Neural cell (in vitro differentiated cells): ENCODE results near the gene TTC29. TPM values are rescaled to one million over a fixed set of nuclear protein-coding genes. Genes with fewer than 3 reads are reported as not detected.
A peak's percentile ranks its signal among the peaks of the same experiment; 100 is the strongest.

Experiments used
- H2AFZ ChIP-seq: fragments of 200-600, 300-800 bp; sonication (generic), shearing (Covaris generic); 2 replicates; pipeline ENCODE4 v1.6.0; 2014; ENCODE audit warnings: low read depth, mild to moderate bottlenecking, antibody characterized with exemption, low read length, moderate library complexity
- H3F3A ChIP-seq: fragments of 200-600 bp; shearing (Covaris generic); 2 replicates; pipeline ENCODE4 v1.6.1; 2016; ENCODE audit warnings: mild to moderate bottlenecking, moderate library complexity, mixed read lengths, antibody characterized with exemption, low read length; ENCODE audit not compliant: insufficient read depth, poor library complexity, severe bottlenecking
- H3K27ac ChIP-seq: fragments of 200-600, 300-800 bp; sonication (generic), shearing (Covaris generic); 2 replicates; pipeline ENCODE4 v1.5.1; 2014; ENCODE audit warnings: mild to moderate bottlenecking, low read length, moderate library complexity
- H3K27me3 ChIP-seq: fragments of 300-800, 200-600 bp; sonication (generic), shearing (Covaris generic); 2 replicates; pipeline ENCODE4 v1.6.0; 2014; ENCODE audit warnings: mild to moderate bottlenecking, low read depth, low read length, moderate library complexity; ENCODE audit not compliant: insufficient read depth
- H3K36me3 ChIP-seq: fragments of 300-800, 200-600 bp; sonication (generic), shearing (Covaris generic); 2 replicates; pipeline ENCODE4 v1.5.1; 2014; ENCODE audit warnings: mild to moderate bottlenecking, antibody characterized with exemption, low read length, moderate library complexity; ENCODE audit not compliant: insufficient read depth
- H3K4me2 ChIP-seq: fragments of 300-800, 200-600 bp; sonication (generic), shearing (Covaris generic); 2 replicates; pipeline ENCODE4 v1.6.0; 2014; ENCODE audit warnings: mild to moderate bottlenecking, low read length
- H3K4me3 ChIP-seq: fragments of 300-800, 200-600 bp; sonication (generic), shearing (Covaris generic); 2 replicates; pipeline ENCODE4 v1.5.1; 2014; ENCODE audit warnings: mild to moderate bottlenecking, low read length, moderate library complexity
- H3K79me2 ChIP-seq: fragments of 200-600 bp; shearing (Covaris generic); replicated peaks from 2 replicates; pipeline ENCODE4 v1.6.0; 2014; ENCODE audit warnings: mild to moderate bottlenecking, low read length, moderate library complexity; ENCODE audit not compliant: insufficient read depth
- H3K9ac ChIP-seq: fragments of 300-800, 200-600 bp; sonication (generic), shearing (Covaris generic); 2 replicates; pipeline ENCODE4 v1.6.1; 2016; ENCODE audit warnings: mild to moderate bottlenecking, low read length, mixed read lengths
- H3K9me2 ChIP-seq: fragments of 200-600 bp; shearing (Covaris generic); 2 replicates; pipeline ENCODE4 v1.6.1; 2016; ENCODE audit warnings: mild to moderate bottlenecking, low read length, mixed read lengths; ENCODE audit not compliant: insufficient read depth
- H3K9me3 ChIP-seq: fragments of 200-600, 300-800 bp; sonication (generic), shearing (Covaris generic); 2 replicates; pipeline ENCODE4 v1.6.1; 2016; ENCODE audit warnings: mild to moderate bottlenecking, mixed run types, low read length, moderate library complexity, mixed read lengths
- H4K20me1 ChIP-seq: fragments of 200-600 bp; shearing (Covaris generic); 2 replicates; pipeline ENCODE4 v1.6.1; 2016; ENCODE audit warnings: mild to moderate bottlenecking, mixed run types; ENCODE audit not compliant: insufficient read depth
- CTCF ChIP-seq: fragments of 450-650 bp; IDR thresholded peaks from 2 replicates; pipeline ENCODE4 v1.5.1; 2014; ENCODE audit warnings: antibody characterized with exemption, mild to moderate bottlenecking, moderate library complexity; ENCODE audit not compliant: poor library complexity, severe bottlenecking
- EP300 ChIP-seq: fragments of 450-650 bp; conservative IDR thresholded peaks from 2 replicates; pipeline ENCODE4 v1.6.1; 2014; ENCODE audit warnings: antibody characterized with exemption, mild to moderate bottlenecking, moderate library complexity; ENCODE audit not compliant: poor library complexity, severe bottlenecking
- EZH2 ChIP-seq: fragments of 200-600, 300-800 bp; shearing (Covaris generic), sonication (generic); IDR thresholded peaks from 2 replicates; pipeline ENCODE4 v1.6.1; 2014; ENCODE audit warnings: antibody characterized with exemption, low read length, borderline replicate concordance, mild to moderate bottlenecking; ENCODE audit not compliant: insufficient read depth, poor library complexity, severe bottlenecking
- MXI1 ChIP-seq: fragments of 450-650 bp; conservative IDR thresholded peaks from 2 replicates; pipeline ENCODE4 v1.6.1; 2014; ENCODE audit warnings: antibody characterized with exemption, mild to moderate bottlenecking; ENCODE audit not compliant: poor library complexity, severe bottlenecking
- POLR2AphosphoS5 ChIP-seq: IDR thresholded peaks from 2 replicates; pipeline ENCODE4 v1.6.1; 2012
- RAD21 ChIP-seq: fragments of 450-650 bp; conservative IDR thresholded peaks from 2 replicates; pipeline ENCODE4 v1.6.1; 2014; ENCODE audit warnings: antibody characterized with exemption, mild to moderate bottlenecking, moderate library complexity
- REST ChIP-seq: IDR thresholded peaks from 2 replicates; pipeline ENCODE4 v1.6.1; 2012; ENCODE audit warnings: borderline replicate concordance
- SMC3 ChIP-seq: fragments of 450-650 bp; conservative IDR thresholded peaks from 2 replicates; pipeline ENCODE4 v1.6.1; 2014; ENCODE audit warnings: antibody characterized with exemption, mild to moderate bottlenecking, moderate library complexity; ENCODE audit not compliant: poor library complexity
- TAF1 ChIP-seq: IDR thresholded peaks from 2 replicates; pipeline ENCODE4 v1.6.1; 2012; ENCODE audit warnings: low read depth
- polyA plus RNA-seq: library from polyadenylated mRNA; depleted of rRNA; stranded (reverse); fragments of >200 nt; gene quantifications from 2 replicates; pipeline ENCODE4 v1.2.3, GENCODE V29; 2014

Gene TTC29
- polyA plus RNA-seq, 1 donor from 2014 or later: not detected

- H3K4me2 ChIP-seq: no peak overlapping the region
- no peaks in the 10 kb centered on the region for H3F3A ChIP-seq
- H3K27ac ChIP-seq: no peak overlapping the region
- no peaks in the 10 kb centered on the region for H3K9me3 ChIP-seq
- H3K9ac ChIP-seq: no peak overlapping the region
- H3K9me2 ChIP-seq: no peaks in the 10 kb centered on the region
- H2AFZ ChIP-seq: no peak overlapping the region
- TF ChIP-seq RAD21 (peak; percentile 91), EZH2 (no peak), SMC3 (peak; percentile 90), CTCF (peak; percentile 84)
- no peaks in the 10 kb centered on the region for H3K27me3 ChIP-seq
- H3K36me3 ChIP-seq: no peaks in the 10 kb centered on the region
- H3K4me3 ChIP-seq: no peak overlapping the region
- H3K79me2 ChIP-seq: no peaks in the 10 kb centered on the region
- no peaks in the 10 kb centered on the region for H4K20me1 ChIP-seq
Observed at GRCh38 chr4:146916479-146917076, 29.1 kb downstream of the TTC29 start.

- Histone ChIP-seq H3K9ac (no peak overlapping the region), H4K20me1 (no peaks in the 10 kb centered on the region), H3K4me2 (no peak overlapping the region), H3K9me3 (no peaks in the 10 kb centered on the region), H3K27ac (no peak overlapping the region), H3K36me3 (no peaks in the 10 kb centered on the region), H3F3A (no peaks in the 10 kb centered on the region), H3K9me2 (no peaks in the 10 kb centered on the region), H3K79me2 (no peaks in the 10 kb centered on the region), H3K4me3 (no peak overlapping the region), H2AFZ (no peak overlapping the region), H3K27me3 (no peaks in the 10 kb centered on the region)
- TF ChIP-seq MXI1: no peak
Observed at GRCh38 chr4:146915132-146915531, 30.5 kb downstream of the TTC29 start.

- no peak overlapping the region for H3K4me2 ChIP-seq
- no peaks in the 10 kb centered on the region for H3K9me3 ChIP-seq
- no peak for TF ChIP-seq EP300
- no peak for TF ChIP-seq EZH2
- TF ChIP-seq SMC3: no peak
- TF ChIP-seq CTCF: no peak
- TF ChIP-seq TAF1: no peak
- TF ChIP-seq REST: no peak
- no peak for TF ChIP-seq RAD21
- no peak for TF ChIP-seq POLR2AphosphoS5
- no peak for TF ChIP-seq MXI1
- H3K79me2 ChIP-seq: no peaks in the 10 kb centered on the region
- no peaks in the 10 kb centered on the region for H3K36me3 ChIP-seq
- no peaks in the 10 kb centered on the region for H4K20me1 ChIP-seq
- no peaks in the 10 kb centered on the region for H3F3A ChIP-seq
- no peak overlapping the region for H3K27ac ChIP-seq
- no peak overlapping the region for H3K4me3 ChIP-seq
- H3K9me2 ChIP-seq: no peaks in the 10 kb centered on the region
- no peak overlapping the region for H3K9ac ChIP-seq
- no peaks in the 10 kb centered on the region for H3K27me3 ChIP-seq
- no peak overlapping the region for H2AFZ ChIP-seq
Observed at GRCh38 chr4:146900295-146900694, 45.4 kb downstream of the TTC29 start.
